COLO668 (cell line): ENCODE data around the gene GPC5.

Experiments used
- DNase-seq: peaks from one replicate; lab custom pipeline; 2025; ENCODE audit not compliant: unreplicated experiment; lab: John Stamatoyannopoulos, UW

GPC5 gene

GRCh38 chr13:92591117-92591516 lies 1192.7 kb downstream of the GPC5 start:
- DNase-seq: no peak

DNA sequence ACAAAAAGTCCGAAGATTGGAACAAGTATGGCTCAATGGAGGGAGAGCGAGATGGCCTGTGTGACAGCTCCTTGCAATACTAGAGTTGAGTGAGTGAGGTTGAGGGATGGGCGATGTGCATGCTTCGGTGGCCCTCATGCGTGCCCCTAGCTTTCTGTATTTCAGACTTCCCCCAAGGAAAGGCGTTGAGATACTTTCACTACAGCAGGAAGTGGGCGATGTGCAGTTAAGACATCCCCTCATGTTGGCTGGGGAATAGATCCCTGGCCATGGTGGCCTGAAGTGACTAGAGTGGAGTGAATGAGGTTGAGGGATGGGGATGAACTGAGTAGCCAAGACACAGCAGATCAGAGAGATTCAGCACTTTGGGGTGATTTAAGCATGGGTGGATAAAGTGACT lies 1194.3 kb downstream of the GPC5 start:
- DNase-seq: no peak

DNA sequence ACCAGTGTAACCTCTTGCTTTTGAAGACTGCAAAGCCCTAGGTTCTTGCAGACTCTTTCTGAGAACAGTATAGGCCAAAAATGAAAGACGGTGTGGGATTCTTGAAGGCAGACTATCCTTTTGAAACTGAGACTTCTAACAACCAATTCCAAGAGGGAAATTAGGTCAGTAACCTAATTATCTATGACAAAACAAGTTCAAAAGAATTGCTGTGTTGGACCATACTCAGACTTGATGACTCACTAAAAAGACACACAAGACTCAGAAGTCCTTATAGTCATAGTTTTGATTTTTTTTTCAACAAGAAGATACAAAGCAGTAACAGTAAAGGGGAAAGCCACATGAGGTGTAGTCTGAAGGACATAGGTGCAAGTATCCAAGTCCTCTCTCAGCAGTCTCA lies 1204.1 kb downstream of the GPC5 start:
- no peak for DNase-seq

DNA sequence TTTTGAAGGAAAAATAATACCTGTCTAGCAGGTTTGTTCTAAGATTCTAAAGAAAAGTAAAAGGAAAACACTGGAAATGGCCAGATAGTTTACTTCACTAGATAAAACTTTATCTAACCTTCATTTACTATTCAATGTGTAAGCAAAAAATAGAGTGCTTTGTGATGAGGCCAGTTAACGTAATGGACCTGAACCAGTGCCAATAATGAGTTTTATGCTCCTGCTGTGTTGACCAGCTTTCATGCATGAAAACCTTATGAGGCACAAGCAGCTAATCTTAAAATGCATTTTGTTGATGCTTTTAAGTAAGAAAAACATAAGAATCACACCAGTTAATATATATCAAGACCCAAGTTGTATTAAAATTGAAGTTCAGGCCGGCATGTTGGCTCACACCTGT lies 1211.0 kb downstream of the GPC5 start:
- no peak for DNase-seq

- DNase-seq: no peak
Measured at GRCh38 chr13:92612892-92613291, 1214.5 kb downstream of the GPC5 start.

GRCh38 chr13:92613921-92614320 lies 1215.5 kb downstream of the GPC5 start:
- DNase-seq: no peak

DNA sequence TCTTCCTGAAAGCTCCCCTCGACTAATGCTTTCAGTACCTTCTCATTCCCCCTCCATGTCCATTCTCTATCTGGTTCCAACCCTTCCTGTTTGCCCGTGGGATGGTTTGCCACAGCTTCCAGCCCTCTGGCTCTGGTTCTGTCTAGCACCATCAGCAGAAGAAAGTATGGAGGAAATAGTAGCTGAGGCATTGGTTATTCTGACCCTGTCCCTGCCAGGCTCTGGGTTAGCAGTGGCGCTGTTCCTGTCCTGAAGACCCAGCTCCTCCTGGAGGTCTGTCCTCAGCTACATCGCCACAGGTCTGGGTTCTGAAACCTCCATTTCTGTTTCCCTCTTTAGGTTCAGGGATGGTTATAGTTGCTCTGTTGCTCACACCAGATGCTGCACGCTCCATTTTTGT lies 1223.6 kb downstream of the GPC5 start:
- no peak for DNase-seq

GRCh38 chr13:92622905-92623304 lies 1224.5 kb downstream of the GPC5 start:
- no peak for DNase-seq

- DNase-seq: no peak
Measured at GRCh38 chr13:92626274-92626673, 1227.9 kb downstream of the GPC5 start.

DNA sequence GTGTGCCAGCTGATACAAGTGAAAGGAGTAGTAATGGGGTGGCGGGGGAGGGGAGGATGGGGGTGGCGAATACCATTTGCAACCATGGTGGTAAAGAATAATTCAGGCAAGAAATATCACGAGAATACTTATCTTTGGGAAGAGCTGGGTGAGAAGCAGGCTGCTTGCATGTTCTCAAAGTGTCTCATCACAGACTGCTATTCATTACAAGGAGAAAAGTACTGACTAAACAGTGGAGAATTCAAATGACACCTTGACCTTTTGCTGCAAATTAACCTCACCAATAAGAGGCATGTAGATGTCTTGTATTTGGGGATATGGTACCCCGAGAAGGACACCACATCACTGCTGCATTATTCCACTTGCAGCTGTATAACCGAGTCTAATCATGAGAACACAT lies 1242.5 kb downstream of the GPC5 start:
- no peak for DNase-seq

- no peak for DNase-seq
Measured at GRCh38 chr13:92649140-92649813, 1250.9 kb downstream of the GPC5 start.

- DNase-seq: no peak
Measured at GRCh38 chr13:92656103-92656502, 1257.7 kb downstream of the GPC5 start.

DNA sequence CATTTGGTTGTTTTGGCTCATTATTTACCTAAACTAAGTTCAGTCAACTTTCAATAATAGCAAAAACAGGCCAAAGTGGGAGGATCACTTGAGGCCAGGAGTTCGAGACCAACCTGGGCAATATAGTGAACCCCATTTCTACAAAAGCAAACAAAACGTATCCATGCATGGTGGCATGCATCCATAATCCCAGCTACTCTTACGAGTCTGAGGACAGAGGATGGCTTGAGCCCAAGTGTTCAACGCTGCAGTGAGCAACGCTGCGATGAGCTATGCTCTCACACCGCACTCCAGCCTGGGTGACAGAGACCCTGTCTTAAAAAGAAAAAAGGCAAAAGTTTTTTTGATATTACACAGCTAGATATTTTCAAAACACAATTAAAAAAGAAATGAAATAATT lies 1258.2 kb downstream of the GPC5 start:
- DNase-seq: no peak

DNA sequence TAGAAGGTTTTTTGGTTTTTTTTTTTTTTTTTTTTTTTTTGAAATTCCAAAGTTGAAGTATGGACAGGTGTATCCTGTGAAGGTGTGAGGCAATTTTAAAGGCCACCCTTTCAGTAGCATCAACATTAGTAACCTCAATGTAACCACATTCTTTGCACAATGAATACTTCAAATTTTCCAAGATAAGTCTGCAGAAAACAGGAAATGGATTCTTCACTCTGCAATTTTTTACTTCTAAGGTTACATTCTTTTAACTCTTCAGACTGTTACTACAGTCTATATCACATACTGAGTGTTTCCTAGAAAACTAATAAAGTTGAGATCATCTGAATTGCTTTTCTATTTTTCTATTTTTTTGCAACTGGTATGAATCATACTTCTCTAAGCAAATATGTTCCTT lies 1259.1 kb downstream of the GPC5 start:
- DNase-seq: no peak

DNA sequence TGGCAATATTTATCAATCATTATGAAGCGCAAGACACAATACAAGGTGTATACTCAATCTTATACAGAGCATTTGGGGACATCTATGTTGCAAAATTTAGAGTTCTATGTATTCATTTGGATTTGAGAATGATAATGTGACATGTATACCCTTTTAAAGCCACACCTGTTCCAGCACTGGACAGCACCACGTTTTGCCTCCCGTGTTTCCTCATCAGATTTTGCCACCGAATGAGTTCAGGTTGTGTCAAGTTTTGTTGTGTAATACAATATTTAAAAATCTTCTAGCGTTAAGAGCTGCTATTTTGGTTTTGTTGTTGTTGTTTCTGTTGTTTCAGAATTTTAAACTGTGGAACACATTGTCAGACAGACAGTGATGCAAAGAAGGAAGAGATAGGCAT lies 1259.9 kb downstream of the GPC5 start:
- DNase-seq: no peak

- DNase-seq: no peak
Measured at GRCh38 chr13:92661406-92661805, 1263.0 kb downstream of the GPC5 start.

GRCh38 chr13:92668157-92668556 lies 1269.7 kb downstream of the GPC5 start:
- DNase-seq: no peak

DNA sequence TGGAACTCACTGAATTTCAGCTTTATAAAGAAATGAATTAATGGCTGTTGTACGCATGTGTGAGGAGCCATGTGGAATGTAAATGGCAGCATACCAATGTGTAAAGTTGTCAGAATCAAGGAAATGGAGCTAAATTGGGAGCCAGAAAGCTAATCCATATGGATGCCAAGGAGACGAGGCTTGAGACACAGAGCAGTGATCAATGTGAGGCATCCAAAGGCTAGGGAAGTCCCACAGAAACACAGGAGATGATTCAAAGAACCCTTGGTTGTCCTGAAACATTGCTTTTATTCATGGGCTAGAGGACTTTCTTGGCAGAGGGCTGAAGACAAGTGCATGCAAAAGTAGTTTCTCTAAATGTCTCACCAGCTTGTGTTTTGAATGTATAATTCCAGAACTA lies 1271.7 kb downstream of the GPC5 start:
- DNase-seq: no peak

- DNase-seq: no peak
Measured at GRCh38 chr13:92671821-92672220, 1273.4 kb downstream of the GPC5 start.

DNA sequence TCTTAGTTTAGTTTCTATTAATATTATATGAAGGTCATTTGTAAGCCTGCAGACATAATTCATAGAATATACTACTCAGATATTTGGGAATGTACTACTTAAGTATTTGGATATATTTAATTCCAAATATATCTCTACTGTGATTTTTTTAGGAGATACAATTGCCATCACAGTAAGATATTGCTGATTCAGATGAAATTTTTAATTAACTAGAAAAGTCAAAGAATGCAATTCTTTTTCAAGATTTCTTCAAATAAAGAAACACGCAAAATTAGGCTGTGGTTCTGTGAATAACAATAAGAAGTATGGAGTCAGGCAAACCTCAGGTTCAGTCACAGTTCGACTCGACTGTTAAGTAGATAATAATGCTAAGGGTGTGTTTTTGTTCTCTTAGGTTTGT lies 1277.8 kb downstream of the GPC5 start:
- no peak for DNase-seq

GRCh38 chr13:92677571-92677970 lies 1279.2 kb downstream of the GPC5 start:
- peak; percentile 43 for DNase-seq

- DNase-seq: no peak
Measured at GRCh38 chr13:92679602-92680001, 1281.2 kb downstream of the GPC5 start.

- DNase-seq: no peak
Measured at GRCh38 chr13:92681239-92681638, 1282.8 kb downstream of the GPC5 start.
